ENCODE data around the gene ACOX3. TPM values are rescaled to one million over a fixed set of nuclear protein-coding genes. Genes with fewer than 3 reads are reported as not detected.

The ACOX3 gene
- total RNA-seq, 1 experiment from 2014 or later = 11.0 TPM

DNA sequence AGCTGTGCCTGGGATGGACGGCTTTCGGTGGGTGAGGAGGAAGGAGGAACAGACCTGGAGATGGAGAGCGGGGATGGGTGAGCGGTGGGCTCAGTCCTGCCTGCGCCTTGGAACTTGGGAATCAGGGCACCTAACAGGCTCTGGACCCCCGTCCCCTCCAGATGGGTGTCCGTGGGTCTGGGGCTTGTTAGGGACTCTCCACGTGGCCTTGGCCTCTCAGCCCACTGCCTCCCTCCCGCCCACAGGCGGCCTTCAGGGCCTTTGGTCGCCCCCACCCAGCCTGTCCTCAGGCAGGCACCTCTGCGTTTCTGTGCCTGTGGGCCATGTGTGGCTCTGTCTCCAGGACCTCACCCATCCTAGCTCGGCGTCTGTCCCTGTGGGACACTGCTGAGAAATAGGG is 29.0 kb upstream of the ACOX3 start:
- intact Hi-C loops (cut with micrococcal nuclease; ENCODE audit: unreplicated experiment) = loop anchor here (2.0 to 10.0 kb wide), 2 partner anchors 65 to 117 kb away; no protein-coding TSS in a partner anchor
- Mint-ChIP-seq H3K36me3 (ENCODE audit: insufficient read depth, unreplicated experiment) (no peaks in the 10 kb centered on the region), H3K27me3 (ENCODE audit: unreplicated experiment) (no peaks in the 10 kb centered on the region), H3K4me1 (ENCODE audit: low read depth, unreplicated experiment) (no peaks in the 10 kb centered on the region), H3K9me3 (ENCODE audit: low read depth, unreplicated experiment) (no peaks in the 10 kb centered on the region), H3K27ac (ENCODE audit: unreplicated experiment) (no peak overlapping the region), H3K4me3 (ENCODE audit: low read depth, unreplicated experiment) (no peak overlapping the region)
- CTCF ChIA-PET = no interaction called here
- DNase-seq = no peak
- TF ChIP-seq, protein P1, sequence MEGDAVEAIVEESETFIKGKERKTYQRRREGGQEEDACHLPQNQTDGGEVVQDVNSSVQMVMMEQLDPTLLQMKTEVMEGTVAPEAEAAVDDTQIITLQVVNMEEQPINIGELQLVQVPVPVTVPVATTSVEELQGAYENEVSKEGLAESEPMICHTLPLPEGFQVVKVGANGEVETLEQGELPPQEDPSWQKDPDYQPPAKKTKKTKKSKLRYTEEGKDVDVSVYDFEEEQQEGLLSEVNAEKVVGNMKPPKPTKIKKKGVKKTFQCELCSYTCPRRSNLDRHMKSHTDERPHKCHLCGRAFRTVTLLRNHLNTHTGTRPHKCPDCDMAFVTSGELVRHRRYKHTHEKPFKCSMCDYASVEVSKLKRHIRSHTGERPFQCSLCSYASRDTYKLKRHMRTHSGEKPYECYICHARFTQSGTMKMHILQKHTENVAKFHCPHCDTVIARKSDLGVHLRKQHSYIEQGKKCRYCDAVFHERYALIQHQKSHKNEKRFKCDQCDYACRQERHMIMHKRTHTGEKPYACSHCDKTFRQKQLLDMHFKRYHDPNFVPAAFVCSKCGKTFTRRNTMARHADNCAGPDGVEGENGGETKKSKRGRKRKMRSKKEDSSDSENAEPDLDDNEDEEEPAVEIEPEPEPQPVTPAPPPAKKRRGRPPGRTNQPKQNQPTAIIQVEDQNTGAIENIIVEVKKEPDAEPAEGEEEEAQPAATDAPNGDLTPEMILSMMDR (IDR thresholded peaks at IDR 0.05; ENCODE audit: unreplicated experiment) = no peak
- no TSS peak for BruUV-seq (replicated peaks)

DNA sequence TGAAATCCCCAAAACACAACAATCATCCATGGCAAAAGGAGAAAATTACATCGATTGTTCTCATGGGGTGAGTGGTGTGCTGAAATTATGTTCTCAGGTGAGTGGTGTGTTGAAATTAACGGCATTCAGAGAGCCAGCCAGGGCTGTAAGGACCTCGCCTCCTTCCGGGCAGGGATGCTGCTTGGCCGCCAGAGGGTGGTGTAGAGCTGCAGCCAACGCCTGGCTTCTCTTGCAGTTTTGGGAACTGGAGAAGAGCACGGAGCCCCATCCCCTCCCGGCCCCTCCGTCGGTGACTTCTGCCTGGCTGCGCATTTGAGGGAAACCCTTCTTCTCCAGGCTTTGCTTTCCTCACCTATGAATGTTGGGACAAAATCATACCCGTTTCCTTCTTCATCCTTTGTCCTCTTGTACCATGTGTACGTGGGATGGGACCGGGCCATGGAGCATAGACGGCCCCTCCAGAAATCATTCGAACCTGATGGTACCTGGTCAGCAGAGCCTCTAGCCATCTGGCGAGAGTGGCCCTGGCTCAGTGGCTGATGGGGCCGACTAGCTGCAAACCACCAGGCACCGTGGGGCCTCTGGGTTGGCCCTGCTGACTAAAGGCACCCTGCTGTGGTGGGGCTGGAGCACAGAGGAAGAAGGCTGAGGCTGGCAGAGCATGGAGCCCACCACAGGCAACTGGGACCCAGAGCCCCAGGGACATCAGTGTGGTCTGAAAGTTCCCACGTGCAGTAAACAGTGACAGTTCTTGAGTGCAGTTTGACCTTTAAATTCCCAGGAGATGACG is 28.4 kb upstream of the ACOX3 start:
- DNase-seq = peak; percentile 69
- no TSS peak for BruUV-seq (replicated peaks)
- intact Hi-C loops (cut with micrococcal nuclease; ENCODE audit: unreplicated experiment) = loop anchor here (1.0 to 10.0 kb wide), 3 partner anchors 66 to 125 kb away; no protein-coding TSS in a partner anchor
- no peaks in the 10 kb centered on the region for H3K9me3 Mint-ChIP-seq (ENCODE audit: low read depth, unreplicated experiment)
- H3K27me3 Mint-ChIP-seq (ENCODE audit: unreplicated experiment) = no peaks in the 10 kb centered on the region
- H3K27ac Mint-ChIP-seq (ENCODE audit: unreplicated experiment) = no peak overlapping the region
- H3K4me3 Mint-ChIP-seq (ENCODE audit: low read depth, unreplicated experiment) = no peak overlapping the region
- H3K36me3 Mint-ChIP-seq (ENCODE audit: insufficient read depth, unreplicated experiment) = no peaks in the 10 kb centered on the region
- TF ChIP-seq, protein P1 (IDR thresholded peaks at IDR 0.05; ENCODE audit: unreplicated experiment) = peak; percentile 62
- CTCF ChIA-PET = interaction anchor here (0.6 to 1.4 kb wide), 3 partner anchors 17 to 125 kb away, joined by 3 read pairs; no protein-coding TSS in a partner anchor
- no peaks in the 10 kb centered on the region for H3K4me1 Mint-ChIP-seq (ENCODE audit: low read depth, unreplicated experiment)

DNA sequence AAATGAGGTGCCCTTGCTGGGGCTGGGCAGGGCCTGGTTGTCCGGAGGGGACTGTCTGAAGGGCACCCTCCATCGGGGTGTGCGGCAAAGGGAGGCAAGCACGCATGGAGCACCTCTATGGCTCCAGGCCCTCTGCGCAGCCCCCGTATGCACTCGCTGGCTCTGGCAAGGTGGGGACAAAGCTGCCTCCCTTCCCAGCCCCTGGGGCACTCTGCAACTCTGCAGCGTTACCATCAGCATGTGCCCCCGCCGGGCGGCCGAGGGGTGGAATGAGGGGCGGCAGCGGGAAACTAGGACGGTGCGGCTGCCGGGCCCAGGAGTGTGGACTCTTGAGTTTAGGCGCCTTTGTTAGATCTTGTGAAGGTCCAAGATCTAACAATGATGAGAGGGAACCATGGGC is 26.5 kb upstream of the ACOX3 start:
- Mint-ChIP-seq H3K4me3 (ENCODE audit: low read depth, unreplicated experiment) (no peak overlapping the region), H3K27ac (ENCODE audit: unreplicated experiment) (no peak overlapping the region), H3K27me3 (ENCODE audit: unreplicated experiment) (no peaks in the 10 kb centered on the region), H3K4me1 (ENCODE audit: low read depth, unreplicated experiment) (no peaks in the 10 kb centered on the region), H3K36me3 (ENCODE audit: insufficient read depth, unreplicated experiment) (no peaks in the 10 kb centered on the region), H3K9me3 (ENCODE audit: low read depth, unreplicated experiment) (no peaks in the 10 kb centered on the region)
- BruUV-seq (replicated peaks) = no TSS peak
- DNase-seq = no peak
- CTCF ChIA-PET = interaction anchor here (0.6 to 1.4 kb wide), 2 partner anchors 10 to 127 kb away, joined by 3 read pairs; no protein-coding TSS in a partner anchor
- TF ChIP-seq, protein P1 (IDR thresholded peaks at IDR 0.05; ENCODE audit: unreplicated experiment) = no peak
- intact Hi-C loops (cut with micrococcal nuclease; ENCODE audit: unreplicated experiment) = loop anchor here (10.0 kb wide), 1 partner anchor 68 kb away; no protein-coding TSS in a partner anchor

DNA sequence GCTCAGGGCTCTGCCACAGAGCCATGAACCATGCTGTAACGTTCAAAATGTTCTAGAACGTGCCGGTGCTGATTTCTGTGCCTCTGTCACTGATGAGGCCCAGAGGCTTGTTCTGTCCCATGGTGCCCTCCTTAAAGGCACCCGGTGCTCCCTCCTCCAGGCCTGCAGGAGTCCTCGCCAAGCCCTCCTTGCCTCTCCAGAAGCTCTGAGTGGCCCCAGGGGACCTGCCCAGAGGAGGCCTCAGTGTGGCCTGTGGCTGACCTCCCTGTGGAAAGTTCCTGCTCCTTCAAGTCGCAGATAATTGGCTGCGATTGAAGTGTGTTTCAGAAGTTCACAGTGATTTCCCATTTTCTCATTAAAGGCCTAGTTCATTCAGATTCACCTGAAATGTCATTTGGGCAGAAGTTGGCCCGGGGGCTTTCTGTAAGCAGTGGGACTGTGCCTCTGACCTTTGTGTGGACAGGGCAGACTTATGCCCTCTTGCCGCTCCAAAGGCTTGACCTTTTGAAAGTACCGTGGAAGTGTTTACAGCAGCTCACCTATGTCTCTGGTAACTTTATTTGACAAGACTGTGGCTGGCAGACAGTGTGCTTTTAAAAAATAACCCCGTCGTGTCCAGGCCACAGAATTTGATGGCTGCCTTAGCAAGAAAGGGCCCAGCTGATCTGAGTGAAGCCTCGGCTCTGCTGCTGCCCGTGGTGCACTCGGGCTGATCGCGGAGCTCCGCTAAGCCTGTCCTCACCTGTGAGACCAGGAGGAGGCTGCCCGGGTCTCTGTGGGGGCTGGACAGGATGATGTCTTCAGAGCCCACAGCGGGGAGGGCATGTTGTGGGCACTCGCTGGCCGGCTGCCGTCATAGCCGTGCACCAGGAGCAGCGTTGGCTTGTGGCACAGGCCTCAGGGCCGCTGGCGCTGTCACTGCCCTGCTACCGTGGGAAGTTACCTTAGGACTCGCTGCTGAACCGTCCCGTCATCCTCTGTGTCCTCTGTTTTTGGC is 25.4 kb upstream of the ACOX3 start:
- no peak for DNase-seq
- H3K27ac Mint-ChIP-seq (ENCODE audit: unreplicated experiment) = no peak overlapping the region
- TF ChIP-seq, protein P1 (IDR thresholded peaks at IDR 0.05; ENCODE audit: unreplicated experiment) = no peak
- H3K4me3 Mint-ChIP-seq (ENCODE audit: low read depth, unreplicated experiment) = no peak overlapping the region
- H3K36me3 Mint-ChIP-seq (ENCODE audit: insufficient read depth, unreplicated experiment) = no peaks in the 10 kb centered on the region
- no TSS peak for BruUV-seq (replicated peaks)
- no peaks in the 10 kb centered on the region for H3K4me1 Mint-ChIP-seq (ENCODE audit: low read depth, unreplicated experiment)
- no peaks in the 10 kb centered on the region for H3K9me3 Mint-ChIP-seq (ENCODE audit: low read depth, unreplicated experiment)
- no peaks in the 10 kb centered on the region for H3K27me3 Mint-ChIP-seq (ENCODE audit: unreplicated experiment)
- intact Hi-C loops (cut with micrococcal nuclease; ENCODE audit: unreplicated experiment) = loop anchor here (10.0 kb wide), 1 partner anchor 69 kb away; no protein-coding TSS in a partner anchor
- CTCF ChIA-PET = no interaction called here
